PC-3 (cell line): ENCODE measurements around the gene NUDT22. TPM values are rescaled to one million over a fixed set of nuclear protein-coding genes. Genes with fewer than 3 reads are reported as not detected.
A peak's percentile ranks its signal among the peaks of the same experiment; 100 is the strongest.

ENCODE experiments used
- ATAC-seq: fragments of 200-7000 bp; cut with Tn5 transposase; 2 replicates; pipeline ENCODE4 v1.9.1; 2020; ENCODE audit warnings: mild to moderate bottlenecking, moderate library complexity
- BruUV-seq: library from RNA; stranded (reverse); fragments of 400-500 nt; replicated peaks from 2 replicates; lab custom pipeline; 2021; lab: Mats Ljungman, UMichigan
- CTCF ChIA-PET: fragments of 300-600 bp; sonication (Branson Sonifier 250); formaldehyde crosslinking; loops from one replicate; lab custom pipeline; 2022; ENCODE audit warnings: antibody characterized with exemption; lab: Charles Lee
- POLR2A ChIA-PET: fragments of 300-600 bp; sonication (Branson Sonifier 250); formaldehyde crosslinking; loops from one replicate; lab custom pipeline; 2022; ENCODE audit warnings: antibody characterized with exemption; ENCODE audit not compliant: unreplicated experiment; lab: Charles Lee
- DNase-seq: peaks from one replicate; pipeline ENCODE4 v3.0.0-alpha.2; 2015
- H2AFZ ChIP-seq: fragments of 300-600 bp; sonication (generic); 2 replicates; pipeline ENCODE4 v1.6.0; 2016; ENCODE audit warnings: antibody characterized with exemption, low read length
- H3F3A ChIP-seq: fragments of 300-600 bp; sonication (generic); one replicate; pipeline ENCODE4 v1.6.0; 2017; ENCODE audit warnings: antibody characterized with exemption, low read length, control low read depth, mild to moderate bottlenecking; ENCODE audit not compliant: unreplicated experiment
- H3K27ac ChIP-seq: fragments of 300-600 bp; sonication (generic); 2 replicates; pipeline ENCODE4 v1.5.1; 2016; ENCODE audit warnings: mild to moderate bottlenecking, low read length
- H3K27me3 ChIP-seq: fragments of 300-600 bp; sonication (generic); 2 replicates; pipeline ENCODE4 v1.6.1; 2016; ENCODE audit warnings: low read length, mixed read lengths
- H3K36me3 ChIP-seq: fragments of 300-600 bp; sonication (generic); 2 replicates; pipeline ENCODE4 v1.6.1; 2016; ENCODE audit warnings: low read depth, mixed run types, low read length, mixed read lengths
- H3K4me1 ChIP-seq: fragments of 300-600 bp; sonication (generic); 2 replicates; pipeline ENCODE4 v1.5.1; 2016; ENCODE audit warnings: low read length; ENCODE audit not compliant: insufficient read depth
- H3K4me2 ChIP-seq: fragments of 300-600 bp; sonication (generic); 2 replicates; pipeline ENCODE4 v1.6.0; 2016; ENCODE audit warnings: low read length
- H3K4me3 ChIP-seq: fragments of 300-600 bp; sonication (generic); 2 replicates; pipeline ENCODE4 v1.5.1; 2016; ENCODE audit warnings: mild to moderate bottlenecking, low read length, mixed read lengths
- H3K79me2 ChIP-seq: fragments of 300-600 bp; sonication (generic); 2 replicates; pipeline ENCODE4 v1.6.1; 2017; ENCODE audit warnings: low read length, mixed read lengths
- H3K9ac ChIP-seq: fragments of 300-600 bp; sonication (generic); 2 replicates; pipeline ENCODE4 v1.6.0; 2016; ENCODE audit warnings: mild to moderate bottlenecking, low read length
- H3K9me2 ChIP-seq: fragments of 300-600 bp; sonication (generic); replicated peaks from 2 replicates; pipeline ENCODE4 v1.6.1; 2016; ENCODE audit warnings: mixed run types, low read length, mixed read lengths
- H3K9me3 ChIP-seq: fragments of 300-600 bp; sonication (generic); 2 replicates; pipeline ENCODE4 v1.6.1; 2016; ENCODE audit warnings: low read length, mixed read lengths
- H4K20me1 ChIP-seq: fragments of 300-600 bp; sonication (generic); 2 replicates; pipeline ENCODE4 v1.6.1; 2016; ENCODE audit warnings: low read length, mixed read lengths
- EZH2 ChIP-seq: fragments of 300-600 bp; sonication (generic); IDR thresholded peaks from one replicate; pipeline ENCODE4 v1.6.1; 2017; ENCODE audit warnings: antibody characterized with exemption, mild to moderate bottlenecking, low read length; ENCODE audit not compliant: unreplicated experiment
- EZH2phosphoT487 ChIP-seq: fragments of 300-600 bp; sonication (generic); IDR thresholded peaks from 2 replicates; pipeline ENCODE4 v1.6.1; 2018; ENCODE audit warnings: mild to moderate bottlenecking, antibody characterized with exemption, low read length, borderline replicate concordance
- intact Hi-C: fragments of 100-400 bp; cut with micrococcal nuclease; formaldehyde crosslinking; loops from 2 replicates; pipeline ENCODE4 v1.9.0; 2023
- total RNA-seq: library from RNA; depleted of rRNA; stranded (reverse); fragments of >200 nt; gene quantifications from 2 replicates; pipeline ENCODE4 v1.2.3, GENCODE V29; 2014
- TF ChIP-seq, protein P1 (sequence below): fragments of 300-600 bp; sonication (generic); conservative IDR thresholded peaks from 2 replicates; pipeline ENCODE4 v1.5.1; 2017; ENCODE audit warnings: antibody characterized with exemption, low read depth, mild to moderate bottlenecking, low read length

Gene NUDT22
- total RNA-seq, 1 experiment from 2014 or later, result 98.3 TPM

DNA sequence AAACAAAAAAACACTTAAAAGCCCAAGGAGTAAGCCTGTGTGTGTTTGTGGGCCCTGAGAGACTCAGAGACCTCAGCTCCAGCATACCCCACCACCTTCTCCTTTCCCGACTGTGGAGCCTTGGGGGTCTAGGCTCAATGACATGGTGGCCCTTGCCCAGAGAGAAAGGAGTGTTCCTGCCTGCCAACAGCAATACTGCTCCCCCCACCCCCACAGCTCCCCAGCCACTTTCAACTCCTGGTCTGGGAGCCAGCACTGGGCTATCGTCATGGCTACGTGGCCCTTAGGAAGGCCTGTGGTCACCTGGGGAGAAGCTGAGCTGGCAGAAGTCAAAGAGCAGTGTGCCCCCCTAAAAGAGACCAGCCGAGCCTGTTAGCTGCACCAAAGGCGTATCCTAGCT is 18.0 kb downstream of the NUDT22 start:
- DNase-seq (no peak), ATAC-seq (no peak)
- TF ChIP-seq, protein P1, sequence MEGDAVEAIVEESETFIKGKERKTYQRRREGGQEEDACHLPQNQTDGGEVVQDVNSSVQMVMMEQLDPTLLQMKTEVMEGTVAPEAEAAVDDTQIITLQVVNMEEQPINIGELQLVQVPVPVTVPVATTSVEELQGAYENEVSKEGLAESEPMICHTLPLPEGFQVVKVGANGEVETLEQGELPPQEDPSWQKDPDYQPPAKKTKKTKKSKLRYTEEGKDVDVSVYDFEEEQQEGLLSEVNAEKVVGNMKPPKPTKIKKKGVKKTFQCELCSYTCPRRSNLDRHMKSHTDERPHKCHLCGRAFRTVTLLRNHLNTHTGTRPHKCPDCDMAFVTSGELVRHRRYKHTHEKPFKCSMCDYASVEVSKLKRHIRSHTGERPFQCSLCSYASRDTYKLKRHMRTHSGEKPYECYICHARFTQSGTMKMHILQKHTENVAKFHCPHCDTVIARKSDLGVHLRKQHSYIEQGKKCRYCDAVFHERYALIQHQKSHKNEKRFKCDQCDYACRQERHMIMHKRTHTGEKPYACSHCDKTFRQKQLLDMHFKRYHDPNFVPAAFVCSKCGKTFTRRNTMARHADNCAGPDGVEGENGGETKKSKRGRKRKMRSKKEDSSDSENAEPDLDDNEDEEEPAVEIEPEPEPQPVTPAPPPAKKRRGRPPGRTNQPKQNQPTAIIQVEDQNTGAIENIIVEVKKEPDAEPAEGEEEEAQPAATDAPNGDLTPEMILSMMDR, result no peak
- no peak for TF ChIP-seq EZH2
- no peak for TF ChIP-seq EZH2phosphoT487
- H3F3A ChIP-seq, result peaks cover 11% of the 10 kb centered on the region
- H3K9ac ChIP-seq, result no peak overlapping the region
- H3K4me2 ChIP-seq, result peak overlapping the region; percentile 94
- peak overlapping the region; percentile 80; the same call in 1 of the 2 replicates for H3K4me3 ChIP-seq
- POLR2A ChIA-PET, result interaction anchor here (1.0 kb wide), 1 partner anchor 17 kb away, joined by 3 read pairs; no protein-coding TSS in a partner anchor
- H3K36me3 ChIP-seq, result peaks cover 14% of the 10 kb centered on the region; the same call in 1 of the 2 replicates
- CTCF ChIA-PET, result no interaction called here
- peaks cover 48% of the 10 kb centered on the region for H3K79me2 ChIP-seq
- H4K20me1 ChIP-seq, result peaks cover 8% of the 10 kb centered on the region; the same call in 1 of the 2 replicates
- no peak overlapping the region for H2AFZ ChIP-seq
- intact Hi-C loops, result no loop called here
- H3K4me1 ChIP-seq, result peaks cover 56% of the 10 kb centered on the region
- H3K27ac ChIP-seq, result no peak overlapping the region
- no peaks in the 10 kb centered on the region for H3K9me3 ChIP-seq
- H3K9me2 ChIP-seq, result no peaks in the 10 kb centered on the region
- no TSS peak for BruUV-seq
- H3K27me3 ChIP-seq, result no peaks in the 10 kb centered on the region

DNA sequence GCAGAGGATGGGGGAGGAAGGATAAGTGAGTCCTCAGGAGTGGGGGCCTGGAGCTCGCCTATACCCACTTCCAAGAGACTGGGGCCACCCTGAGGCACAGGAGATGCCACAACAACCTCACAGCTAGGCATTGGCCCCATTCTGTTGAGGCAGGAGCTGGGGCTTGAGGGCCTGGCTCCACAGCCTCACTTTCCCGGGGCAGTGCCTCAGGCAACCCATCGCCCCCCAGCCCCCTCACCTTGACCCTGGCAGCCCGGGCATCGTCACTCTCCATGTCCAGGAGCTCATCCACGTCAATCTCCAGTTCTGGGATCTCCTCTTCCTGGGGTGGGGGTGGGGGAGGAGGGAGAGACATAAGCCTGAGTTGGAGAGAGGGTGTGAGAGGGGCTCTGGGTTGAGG is 18.9 kb downstream of the NUDT22 start:
- ChIA-PET POLR2A (interaction anchor here (0.7 to 2.6 kb wide), 4 partner anchors 7 to 1671 kb away, joined by 5 to 17 read pairs (median 11); partner anchors contain the start of genes NUDT22 and STIP1), CTCF (interaction anchor here (1.3 kb wide), 1 partner anchor 41 kb away, joined by 3 read pairs; no protein-coding TSS in a partner anchor)
- no peak for TF ChIP-seq EZH2
- TF ChIP-seq, protein P1, result no peak
- no peak for TF ChIP-seq EZH2phosphoT487
- Histone ChIP-seq H3K4me2 (peak overlapping the region; percentile 94), H3K9me2 (no peaks in the 10 kb centered on the region), H3K27ac (peak overlapping the region; percentile 94), H2AFZ (no peak overlapping the region), H3K4me3 (peak overlapping the region; percentile 80), H3K4me1 (peaks cover 52% of the 10 kb centered on the region), H3K79me2 (peaks cover 48% of the 10 kb centered on the region), H3K9ac (peak overlapping the region; percentile 93), H3F3A (peaks cover 8% of the 10 kb centered on the region), H3K36me3 (peaks cover 14% of the 10 kb centered on the region; the same call in 1 of the 2 replicates), H4K20me1 (peaks cover 8% of the 10 kb centered on the region; the same call in 1 of the 2 replicates), H3K9me3 (no peaks in the 10 kb centered on the region), H3K27me3 (no peaks in the 10 kb centered on the region)
- TSS peak; percentile 31 for BruUV-seq
- ATAC-seq (no peak), DNase-seq (no peak)
- intact Hi-C loops, result no loop called here

DNA sequence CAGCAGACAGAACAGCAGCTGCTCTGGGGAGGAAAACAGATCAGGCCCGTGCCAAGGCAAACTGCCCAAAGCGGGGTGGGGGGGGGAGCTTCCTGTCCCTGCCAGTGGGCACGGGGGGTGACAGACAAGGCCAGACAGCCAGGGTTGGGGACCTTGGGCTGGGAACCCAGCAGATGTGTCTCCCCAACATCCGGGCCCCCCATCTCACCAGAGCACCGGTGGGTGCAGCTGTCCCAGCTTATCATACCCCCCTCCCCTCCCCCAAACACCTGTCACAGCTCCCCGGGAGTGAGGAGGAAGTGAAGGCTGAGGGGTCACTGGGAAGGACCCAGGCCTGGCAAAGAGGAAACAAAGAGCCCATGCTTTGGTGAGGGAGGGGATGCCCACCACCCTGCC is 19.3 kb downstream of the NUDT22 start:
- Histone ChIP-seq H3K4me1 (peaks cover 47% of the 10 kb centered on the region), H3K79me2 (peaks cover 48% of the 10 kb centered on the region), H3K9ac (peak overlapping the region; percentile 93), H3K4me2 (peak overlapping the region; percentile 94), H3K9me2 (no peaks in the 10 kb centered on the region), H3K27ac (peak overlapping the region; percentile 94), H3K27me3 (no peaks in the 10 kb centered on the region), H3K9me3 (no peaks in the 10 kb centered on the region), H3F3A (peaks cover 3% of the 10 kb centered on the region), H3K36me3 (peaks cover 14% of the 10 kb centered on the region; the same call in 1 of the 2 replicates), H3K4me3 (peak overlapping the region; percentile 80), H2AFZ (no peak overlapping the region), H4K20me1 (peaks cover 8% of the 10 kb centered on the region; the same call in 1 of the 2 replicates)
- POLR2A ChIA-PET, result interaction anchor here (0.7 to 2.6 kb wide), 6 partner anchors 8 to 1670 kb away, joined by 5 to 18 read pairs (median 11); partner anchors contain the start of genes NUDT22 and STIP1
- TF ChIP-seq, protein P1, result no peak
- TF ChIP-seq EZH2, result no peak
- BruUV-seq, result no TSS peak
- intact Hi-C loops, result no loop called here
- CTCF ChIA-PET, result interaction anchor here (1.0 to 1.3 kb wide), 2 partner anchors 8 to 41 kb away, joined by 3 read pairs; no protein-coding TSS in a partner anchor
- ATAC-seq (peak; percentile 0; the same call in 1 of the 2 replicates), DNase-seq (peak; percentile 55)
